MM.1S (cell line): Measurements from ENCODE around the gene EML1.

Source experiments
- DNase-seq: peaks from one replicate; pipeline ENCODE4 v3.0.0-alpha.2; 2015
- H2AFZ ChIP-seq: fragments of 300-600 bp; sonication (generic); 2 replicates; pipeline ENCODE4 v1.6.0; 2016; ENCODE audit warnings: antibody characterized with exemption, low read length
- H3F3A ChIP-seq: fragments of 300-600 bp; sonication (generic); 2 replicates; pipeline ENCODE4 v1.6.1; 2016; ENCODE audit warnings: mild to moderate bottlenecking, antibody characterized with exemption, low read length, moderate library complexity, mixed read lengths; ENCODE audit not compliant: insufficient read depth
- H3K27ac ChIP-seq: fragments of 300-600 bp; sonication (generic); 2 replicates; pipeline ENCODE4 v1.5.1; 2016; ENCODE audit warnings: mild to moderate bottlenecking, low read length
- H3K27me3 ChIP-seq: fragments of 300-600 bp; sonication (generic); replicated peaks from 2 replicates; pipeline ENCODE4 v1.6.0; 2016; ENCODE audit warnings: low read length; ENCODE audit not compliant: insufficient read depth
- H3K36me3 ChIP-seq: fragments of 300-600 bp; sonication (generic); replicated peaks from 2 replicates; pipeline ENCODE4 v1.6.1; 2016; ENCODE audit warnings: mild to moderate bottlenecking, low read length, mixed read lengths; ENCODE audit not compliant: insufficient read depth
- H3K4me1 ChIP-seq: fragments of 300-600 bp; sonication (generic); 2 replicates; pipeline ENCODE4 v1.6.1; 2016; ENCODE audit warnings: low read length, mixed read lengths
- H3K4me2 ChIP-seq: fragments of 300-600 bp; sonication (generic); 2 replicates; pipeline ENCODE4 v1.6.0; 2016; ENCODE audit warnings: low read depth, low read length
- H3K4me3 ChIP-seq: fragments of 300-600 bp; sonication (generic); 2 replicates; pipeline ENCODE4 v1.5.1; 2016; ENCODE audit warnings: low read length, mixed read lengths
- H3K79me2 ChIP-seq: fragments of 300-600 bp; sonication (generic); 2 replicates; pipeline ENCODE4 v1.6.1; 2016; ENCODE audit warnings: mixed run types, low read length, mixed read lengths
- H3K9ac ChIP-seq: fragments of 300-600 bp; sonication (generic); 2 replicates; pipeline ENCODE4 v1.6.1; 2016; ENCODE audit warnings: low read length, mixed read lengths
- H3K9me2 ChIP-seq: fragments of 300-600 bp; sonication (generic); replicated peaks from 2 replicates; pipeline ENCODE4 v1.6.1; 2016; ENCODE audit warnings: mild to moderate bottlenecking, low read length, mixed read lengths; ENCODE audit not compliant: insufficient read depth
- H3K9me3 ChIP-seq: fragments of 300-600 bp; sonication (generic); replicated peaks from 2 replicates; pipeline ENCODE4 v1.6.1; 2016; ENCODE audit warnings: mild to moderate bottlenecking, low read length, mixed read lengths; ENCODE audit not compliant: insufficient read depth
- H4K20me1 ChIP-seq: fragments of 300-600 bp; sonication (generic); 2 replicates; pipeline ENCODE4 v1.6.1; 2016; ENCODE audit warnings: mild to moderate bottlenecking, low read length, moderate library complexity, mixed read lengths; ENCODE audit not compliant: insufficient read depth
- CTCF ChIP-seq: fragments of 300-600 bp; sonication (generic); IDR thresholded peaks from 2 replicates; pipeline ENCODE4 v1.5.1; 2016; ENCODE audit warnings: antibody characterized with exemption, low read length, mixed read lengths
- EZH2 ChIP-seq: fragments of 300-600 bp; sonication (generic); optimal IDR thresholded peaks from 2 replicates; pipeline ENCODE3; 2017; ENCODE audit warnings: low read depth, mild to moderate bottlenecking, antibody characterized with exemption, low read length, mixed read lengths
- EZH2phosphoT487 ChIP-seq: fragments of 300-600 bp; sonication (generic); IDR thresholded peaks from 2 replicates; pipeline ENCODE4 v1.6.1; 2018; ENCODE audit warnings: antibody characterized with exemption, low read length

Gene EML1

GRCh38 chr14:99991331-99991730 lies 198.1 kb downstream of the EML1 start:
- H4K20me1 ChIP-seq, result no peaks in the 10 kb centered on the region
- H3K9me3 ChIP-seq, result no peaks in the 10 kb centered on the region
- no peaks in the 10 kb centered on the region for H3K9me2 ChIP-seq
- TF ChIP-seq EZH2phosphoT487 (no peak), EZH2 (no peak), CTCF (no peak)
- no peak overlapping the region for H2AFZ ChIP-seq
- no peaks in the 10 kb centered on the region for H3F3A ChIP-seq
- no peak overlapping the region for H3K9ac ChIP-seq
- DNase-seq, result no peak
- H3K79me2 ChIP-seq, result no peaks in the 10 kb centered on the region
- H3K4me3 ChIP-seq, result no peak overlapping the region
- no peak overlapping the region for H3K4me2 ChIP-seq
- H3K4me1 ChIP-seq, result no peaks in the 10 kb centered on the region
- no peaks in the 10 kb centered on the region for H3K36me3 ChIP-seq
- H3K27me3 ChIP-seq, result no peaks in the 10 kb centered on the region
- no peak overlapping the region for H3K27ac ChIP-seq
